ENCODE data around the gene DLX3.

Gene DLX3

DNA sequence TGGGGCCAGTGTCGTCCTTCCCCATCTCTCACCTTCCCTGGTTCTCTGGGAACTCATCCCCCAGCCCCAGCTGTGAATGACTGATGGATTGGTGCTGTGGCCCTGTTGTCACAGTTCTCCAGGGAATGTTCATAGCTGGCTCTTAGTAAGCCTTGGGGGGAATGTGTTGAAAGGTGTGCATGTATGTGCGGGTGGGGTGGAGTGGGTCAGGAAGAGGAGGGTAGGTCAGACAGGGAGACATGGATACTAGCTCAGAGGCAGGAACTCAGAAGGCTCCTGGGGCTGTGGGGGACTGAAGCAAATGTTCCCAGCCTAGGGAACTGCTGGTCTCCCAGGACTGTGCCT lies 21.8 kb downstream of the DLX3 start:
- H3K23ac ChIP-seq (ENCODE audit: low read depth, low read length, poor library complexity) = peak overlapping the region; percentile 70
- peaks cover 0 to 9% of the 10 kb centered on the region in 2 donors for H3K9me3 ChIP-seq (replicated peaks in 1 of 2; ENCODE audit: control insufficient read depth in 2 of 2, insufficient read depth in 1 of 2, low read depth in 1 of 2, low read length in 2 of 2)
- H3K36me3 ChIP-seq (replicated peaks in 1 of 2; ENCODE audit: control insufficient read depth in 2 of 2, insufficient read depth in 2 of 2, low read length in 2 of 2) = no peaks in the 10 kb centered on the region
- H3K4ac ChIP-seq (ENCODE audit: low read length) = no peak overlapping the region
- H2BK120ac ChIP-seq (ENCODE audit: low read depth, low read length) = no peak overlapping the region
- H3K27me3 ChIP-seq (ENCODE audit: control insufficient read depth in 3 of 3, insufficient read depth in 3 of 3, low read depth in 1 of 3, low read length in 3 of 3) = peaks cover 44 to 99% (median 69%) of the 10 kb centered on the region in 3 experiments
- H3K4me1 ChIP-seq (ENCODE audit: control insufficient read depth in 2 of 2, insufficient read depth in 1 of 2, low read depth in 1 of 2, low read length in 2 of 2) = peaks cover 7 to 20% of the 10 kb centered on the region in 2 donors
- H2BK12ac ChIP-seq (ENCODE audit: low read length) = no peak overlapping the region
- peak overlapping the region; percentile 26 for H2BK15ac ChIP-seq (ENCODE audit: low read length)
- no peak overlapping the region for H3K9ac ChIP-seq (ENCODE audit: low read depth, low read length, poor library complexity)
- H4K8ac ChIP-seq (ENCODE audit: low read depth, low read length) = no peak overlapping the region
- H3K4me3 ChIP-seq (ENCODE audit: low read length in 2 of 2) = no peak overlapping the region
- H3K79me1 ChIP-seq (ENCODE audit: low read depth, low read length) = no peaks in the 10 kb centered on the region
- H3K4me2 ChIP-seq (ENCODE audit: insufficient read depth, low read length, poor library complexity, severe bottlenecking) = peak overlapping the region; percentile 29
- H3K27ac ChIP-seq (replicated peaks; ENCODE audit: low read length) = no peak overlapping the region
- no CpG with 5 or more reads among the region's 2 CpGs for WGBS, 2 donors (ENCODE audit: extremely low coverage in 2 of 2, insufficient read length in 2 of 2, insufficient replicate concordance in 1 of 2)
- H3K14ac ChIP-seq (ENCODE audit: low read length) = no peak overlapping the region
- peak overlapping the region; percentile 85 for H3K18ac ChIP-seq (ENCODE audit: low read length)
- no peak for DNase-seq (ENCODE audit: low spot score)
- no peak overlapping the region for H2BK5ac ChIP-seq (ENCODE audit: low read length)
- H2AK5ac ChIP-seq (ENCODE audit: low read depth, low read length) = peak overlapping the region; percentile 49
- no peak overlapping the region for H4K91ac ChIP-seq (ENCODE audit: low read depth, low read length, poor library complexity)
- H2AFZ ChIP-seq (ENCODE audit: low read length) = no peak overlapping the region

DNA sequence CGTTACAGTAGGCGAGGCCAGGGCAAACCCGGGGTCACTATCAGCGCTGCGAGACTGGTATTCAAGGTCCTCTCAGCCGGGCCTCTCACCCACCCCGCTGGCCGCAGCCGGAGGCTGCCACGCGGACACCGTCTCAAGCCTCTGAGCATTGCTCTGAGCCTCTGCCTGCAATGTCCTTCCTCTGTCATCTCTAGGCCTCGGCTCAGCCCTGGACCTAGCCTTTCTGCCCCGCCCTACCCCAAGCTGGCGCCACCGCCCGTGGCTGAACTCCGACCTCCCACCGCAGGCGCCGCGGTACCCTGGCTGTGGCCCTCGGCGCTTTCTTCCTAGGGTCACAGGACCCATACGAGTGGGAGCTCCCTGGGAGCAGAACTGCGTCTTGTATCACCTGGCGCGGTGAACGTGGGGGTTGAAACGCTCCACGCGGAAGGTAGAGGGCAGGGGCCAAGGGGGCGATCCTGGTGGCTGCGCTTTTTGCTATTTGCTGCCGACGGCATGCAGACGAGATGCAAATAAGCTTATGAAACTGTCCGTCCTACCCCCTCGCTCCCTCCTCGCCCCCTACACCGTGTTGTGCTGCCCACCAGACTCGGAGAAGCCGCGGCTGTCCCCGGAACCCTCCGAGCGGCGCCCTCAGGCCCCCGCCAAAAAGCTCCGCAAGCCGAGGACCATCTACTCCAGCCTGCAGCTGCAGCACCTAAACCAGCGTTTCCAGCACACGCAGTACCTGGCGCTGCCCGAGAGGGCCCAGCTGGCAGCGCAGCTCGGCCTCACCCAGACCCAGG lies 22.3 kb downstream of the DLX3 start:
- H3K4me3 ChIP-seq (ENCODE audit: low read length in 2 of 2) = peak overlapping the region in 1 of 2 donors; percentile 20
- H3K79me1 ChIP-seq (ENCODE audit: low read depth, low read length) = no peaks in the 10 kb centered on the region
- H3K27me3 ChIP-seq (ENCODE audit: control insufficient read depth in 3 of 3, insufficient read depth in 3 of 3, low read depth in 1 of 3, low read length in 3 of 3) = peaks cover 47 to 99% (median 74%) of the 10 kb centered on the region in 3 experiments
- peak overlapping the region; percentile 26 for H2BK15ac ChIP-seq (ENCODE audit: low read length)
- H2BK12ac ChIP-seq (ENCODE audit: low read length) = no peak overlapping the region
- peak overlapping the region; percentile 35 for H3K4me2 ChIP-seq (ENCODE audit: insufficient read depth, low read length, poor library complexity, severe bottlenecking)
- peaks cover 0 to 9% of the 10 kb centered on the region in 2 donors for H3K9me3 ChIP-seq (replicated peaks in 1 of 2; ENCODE audit: control insufficient read depth in 2 of 2, insufficient read depth in 1 of 2, low read depth in 1 of 2, low read length in 2 of 2)
- no peak overlapping the region for H4K91ac ChIP-seq (ENCODE audit: low read depth, low read length, poor library complexity)
- peak overlapping the region; percentile 83 for H3K14ac ChIP-seq (ENCODE audit: low read length)
- H3K18ac ChIP-seq (ENCODE audit: low read length) = peak overlapping the region; percentile 85
- DNase-seq (ENCODE audit: low spot score) = no peak
- peak overlapping the region; percentile 44 for H3K9ac ChIP-seq (ENCODE audit: low read depth, low read length, poor library complexity)
- no peaks in the 10 kb centered on the region for H3K36me3 ChIP-seq (replicated peaks in 1 of 2; ENCODE audit: control insufficient read depth in 2 of 2, insufficient read depth in 2 of 2, low read length in 2 of 2)
- peak overlapping the region; percentile 58 for H2AK5ac ChIP-seq (ENCODE audit: low read depth, low read length)
- no peak overlapping the region for H4K8ac ChIP-seq (ENCODE audit: low read depth, low read length)
- peak overlapping the region; percentile 66 for H2AFZ ChIP-seq (ENCODE audit: low read length)
- H2BK5ac ChIP-seq (ENCODE audit: low read length) = no peak overlapping the region
- peaks cover 7 to 20% of the 10 kb centered on the region in 2 donors for H3K4me1 ChIP-seq (ENCODE audit: control insufficient read depth in 2 of 2, insufficient read depth in 1 of 2, low read depth in 1 of 2, low read length in 2 of 2)
- no CpG with 5 or more reads among the region's 57 CpGs for WGBS, 2 donors (ENCODE audit: extremely low coverage in 2 of 2, insufficient read length in 2 of 2, insufficient replicate concordance in 1 of 2)
- H3K4ac ChIP-seq (ENCODE audit: low read length) = no peak overlapping the region
- no peak overlapping the region for H2BK120ac ChIP-seq (ENCODE audit: low read depth, low read length)
- H3K23ac ChIP-seq (ENCODE audit: low read depth, low read length, poor library complexity) = peak overlapping the region; percentile 70
- no peak overlapping the region for H3K27ac ChIP-seq (replicated peaks; ENCODE audit: low read length)

DNA sequence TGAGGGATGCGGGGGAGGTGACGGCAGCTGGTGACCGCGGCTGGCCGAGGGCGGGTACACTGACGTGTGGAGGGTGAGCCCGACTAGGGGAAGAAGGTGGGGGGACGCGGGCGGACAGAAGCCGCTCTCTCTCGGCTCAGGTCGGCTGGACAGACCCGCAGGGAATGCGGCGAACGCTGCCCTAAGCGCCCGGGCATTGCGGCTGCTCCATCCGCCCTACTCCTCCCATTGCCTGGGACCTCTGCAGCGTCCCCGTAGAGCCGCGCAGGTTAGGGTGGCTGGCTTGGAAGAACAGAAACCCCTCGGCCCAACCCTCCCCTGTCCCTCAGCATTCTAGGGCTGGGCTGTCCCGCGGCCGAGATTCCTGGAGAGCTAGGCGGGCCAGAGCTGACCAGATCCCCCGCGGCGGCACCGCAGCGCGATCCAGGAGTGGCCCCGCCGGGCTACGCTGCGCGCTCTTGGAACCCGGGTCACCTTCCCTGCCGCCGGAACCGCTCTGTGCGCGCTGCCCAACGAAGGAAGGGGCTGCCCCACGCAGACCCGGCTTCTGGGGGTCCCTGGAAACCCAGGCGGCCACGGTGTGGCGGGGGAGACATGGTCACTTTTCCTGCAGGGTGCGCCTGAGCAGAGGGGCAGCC lies 23.1 kb downstream of the DLX3 start:
- Histone ChIP-seq H4K91ac (ENCODE audit: low read depth, low read length, poor library complexity) (no peak overlapping the region), H2BK120ac (ENCODE audit: low read depth, low read length) (no peak overlapping the region), H3K4me2 (ENCODE audit: insufficient read depth, low read length, poor library complexity, severe bottlenecking) (peak overlapping the region; percentile 35), H3K36me3 (replicated peaks in 1 of 2; ENCODE audit: control insufficient read depth in 2 of 2, insufficient read depth in 2 of 2, low read length in 2 of 2) (no peaks in the 10 kb centered on the region), H3K4me3 (ENCODE audit: low read length in 2 of 2) (peak overlapping the region in 1 of 2 donors; percentile 20), H3K27ac (replicated peaks; ENCODE audit: low read length) (no peak overlapping the region), H3K18ac (ENCODE audit: low read length) (peak overlapping the region; percentile 55), H3K79me1 (ENCODE audit: low read depth, low read length) (no peaks in the 10 kb centered on the region), H3K14ac (ENCODE audit: low read length) (peak overlapping the region; percentile 83), H3K27me3 (ENCODE audit: control insufficient read depth in 3 of 3, insufficient read depth in 3 of 3, low read depth in 1 of 3, low read length in 3 of 3) (peaks cover 51 to 99% (median 81%) of the 10 kb centered on the region in 3 experiments), H2BK15ac (ENCODE audit: low read length) (peak overlapping the region; percentile 26), H2BK5ac (ENCODE audit: low read length) (no peak overlapping the region), H2BK12ac (ENCODE audit: low read length) (peak overlapping the region; percentile 35), H3K4me1 (ENCODE audit: control insufficient read depth in 2 of 2, insufficient read depth in 1 of 2, low read depth in 1 of 2, low read length in 2 of 2) (peaks cover 7 to 17% of the 10 kb centered on the region in 2 donors), H3K23ac (ENCODE audit: low read depth, low read length, poor library complexity) (peak overlapping the region; percentile 51), H2AK5ac (ENCODE audit: low read depth, low read length) (peak overlapping the region; percentile 58), H3K4ac (ENCODE audit: low read length) (no peak overlapping the region), H3K9me3 (replicated peaks in 1 of 2; ENCODE audit: control insufficient read depth in 2 of 2, insufficient read depth in 1 of 2, low read depth in 1 of 2, low read length in 2 of 2) (peaks cover 0 to 9% of the 10 kb centered on the region in 2 donors), H2AFZ (ENCODE audit: low read length) (peak overlapping the region; percentile 66), H4K8ac (ENCODE audit: low read depth, low read length) (no peak overlapping the region), H3K9ac (ENCODE audit: low read depth, low read length, poor library complexity) (peak overlapping the region; percentile 38)
- WGBS, 2 donors (ENCODE audit: extremely low coverage in 2 of 2, insufficient read length in 2 of 2, insufficient replicate concordance in 1 of 2) = no CpG with 5 or more reads among the region's 55 CpGs
- no peak for DNase-seq (ENCODE audit: low spot score)

DNA sequence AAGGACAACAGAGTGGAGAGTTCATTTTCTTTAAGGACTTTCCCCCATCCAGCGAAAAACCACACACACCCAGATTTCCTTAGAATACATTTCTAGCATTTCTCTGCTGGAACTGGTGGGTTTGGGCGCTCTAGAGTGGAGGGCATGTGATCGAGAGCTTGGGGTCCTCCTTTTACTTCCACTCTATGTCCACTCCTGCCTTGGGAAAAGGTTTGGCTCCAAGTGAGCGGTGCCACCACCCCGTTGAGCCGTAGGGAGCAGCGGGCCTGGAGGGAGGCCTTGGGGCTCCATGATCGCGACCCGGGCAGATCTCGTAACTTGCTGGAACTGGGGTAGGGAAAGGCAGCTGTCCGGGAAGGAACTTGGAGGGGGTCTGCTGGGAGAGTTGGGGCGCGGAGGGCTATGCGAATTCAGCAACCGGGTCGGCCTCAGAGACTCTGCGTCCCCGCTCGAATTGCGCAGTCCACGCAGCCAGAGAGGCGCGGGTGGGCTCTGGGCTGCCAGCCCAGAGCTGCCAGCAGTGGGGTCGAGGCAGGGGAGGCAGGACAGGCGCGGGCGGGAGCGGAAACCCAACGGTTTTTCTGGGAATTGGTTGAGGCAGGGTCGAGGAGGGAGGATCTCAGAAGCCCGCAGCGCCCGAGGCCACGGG lies 23.7 kb downstream of the DLX3 start:
- H3K14ac ChIP-seq (ENCODE audit: low read length) = no peak overlapping the region
- H3K9me3 ChIP-seq (replicated peaks in 1 of 2; ENCODE audit: control insufficient read depth in 2 of 2, insufficient read depth in 1 of 2, low read depth in 1 of 2, low read length in 2 of 2) = peaks cover 0 to 9% of the 10 kb centered on the region in 2 donors
- no peak overlapping the region for H3K23ac ChIP-seq (ENCODE audit: low read depth, low read length, poor library complexity)
- no peak overlapping the region for H3K4me3 ChIP-seq (ENCODE audit: low read length in 2 of 2)
- no peak overlapping the region for H4K8ac ChIP-seq (ENCODE audit: low read depth, low read length)
- H3K4me2 ChIP-seq (ENCODE audit: insufficient read depth, low read length, poor library complexity, severe bottlenecking) = no peak overlapping the region
- no peak overlapping the region for H3K27ac ChIP-seq (replicated peaks; ENCODE audit: low read length)
- no peak overlapping the region for H2BK5ac ChIP-seq (ENCODE audit: low read length)
- peaks cover 58 to 99% (median 88%) of the 10 kb centered on the region in 3 experiments for H3K27me3 ChIP-seq (ENCODE audit: control insufficient read depth in 3 of 3, insufficient read depth in 3 of 3, low read depth in 1 of 3, low read length in 3 of 3)
- no peaks in the 10 kb centered on the region for H3K79me1 ChIP-seq (ENCODE audit: low read depth, low read length)
- H3K18ac ChIP-seq (ENCODE audit: low read length) = peak overlapping the region; percentile 55
- no peaks in the 10 kb centered on the region for H3K36me3 ChIP-seq (replicated peaks in 1 of 2; ENCODE audit: control insufficient read depth in 2 of 2, insufficient read depth in 2 of 2, low read length in 2 of 2)
- no peak overlapping the region for H4K91ac ChIP-seq (ENCODE audit: low read depth, low read length, poor library complexity)
- no peak overlapping the region for H3K4ac ChIP-seq (ENCODE audit: low read length)
- H3K4me1 ChIP-seq (ENCODE audit: control insufficient read depth in 2 of 2, insufficient read depth in 1 of 2, low read depth in 1 of 2, low read length in 2 of 2) = peaks cover 7 to 17% of the 10 kb centered on the region in 2 donors
- DNase-seq (ENCODE audit: low spot score) = no peak
- H2BK15ac ChIP-seq (ENCODE audit: low read length) = no peak overlapping the region
- no peak overlapping the region for H3K9ac ChIP-seq (ENCODE audit: low read depth, low read length, poor library complexity)
- no peak overlapping the region for H2BK120ac ChIP-seq (ENCODE audit: low read depth, low read length)
- no CpG with 5 or more reads among the region's 35 CpGs for WGBS, 2 donors (ENCODE audit: extremely low coverage in 2 of 2, insufficient read length in 2 of 2, insufficient replicate concordance in 1 of 2)
- H2BK12ac ChIP-seq (ENCODE audit: low read length) = no peak overlapping the region
- H2AFZ ChIP-seq (ENCODE audit: low read length) = peak overlapping the region; percentile 66
- H2AK5ac ChIP-seq (ENCODE audit: low read depth, low read length) = peak overlapping the region; percentile 2
